HUES64 (cell line): ENCODE data around the gene BNIP2. TPM values are rescaled to one million over a fixed set of nuclear protein-coding genes. Genes with fewer than 3 reads are reported as not detected.
A peak's percentile ranks its signal among the peaks of the same experiment; 100 is the strongest.

Experiments used
- H3K27ac ChIP-seq: 2 replicates; pipeline ENCODE4 v1.7.0; 2013; ENCODE audit warnings: low read depth, low read length, inconsistent platforms
- H3K27me3 ChIP-seq: 2 replicates; pipeline ENCODE4 v1.6.1; 2013; ENCODE audit warnings: mild to moderate bottlenecking, low read length; ENCODE audit not compliant: insufficient read depth
- H3K36me3 ChIP-seq: 2 replicates; pipeline ENCODE4 v1.6.1; 2013; ENCODE audit warnings: mild to moderate bottlenecking, low read length; ENCODE audit not compliant: insufficient read depth
- H3K4me1 ChIP-seq: 2 replicates; pipeline ENCODE4 v1.6.1; 2013; ENCODE audit warnings: mild to moderate bottlenecking, low read length, moderate library complexity; ENCODE audit not compliant: insufficient read depth
- H3K4me3 ChIP-seq: 2 replicates; pipeline ENCODE4 v1.5.1; 2013; ENCODE audit warnings: mild to moderate bottlenecking, low read length, moderate library complexity
- H3K9ac ChIP-seq: 2 replicates; pipeline ENCODE4 v1.6.1; 2013; ENCODE audit warnings: mild to moderate bottlenecking, low read depth, low read length
- H3K9me3 ChIP-seq: 2 replicates; pipeline ENCODE4 v1.6.1; 2013; ENCODE audit warnings: low read depth, low read length; ENCODE audit not compliant: insufficient read depth
- WGBS: fragments of 150-250, 120-280 bp; methylation state at CpG from one replicate; pipeline ENCODE4 v1.1.7; 2013; ENCODE audit warnings: missing lambda C conversion rate; 5-methylcytosine and 5-hydroxymethylcytosine counted together
- polyA plus RNA-seq, 2 experiments: library from polyadenylated mRNA; stranded (reverse); fragments of 50-300 nt; gene quantifications; one replicate each; pipeline ENCODE4 v1.2.3, GENCODE V29; 2013

The BNIP2 gene, protein sequence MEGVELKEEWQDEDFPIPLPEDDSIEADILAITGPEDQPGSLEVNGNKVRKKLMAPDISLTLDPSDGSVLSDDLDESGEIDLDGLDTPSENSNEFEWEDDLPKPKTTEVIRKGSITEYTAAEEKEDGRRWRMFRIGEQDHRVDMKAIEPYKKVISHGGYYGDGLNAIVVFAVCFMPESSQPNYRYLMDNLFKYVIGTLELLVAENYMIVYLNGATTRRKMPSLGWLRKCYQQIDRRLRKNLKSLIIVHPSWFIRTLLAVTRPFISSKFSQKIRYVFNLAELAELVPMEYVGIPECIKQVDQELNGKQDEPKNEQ
- polyA plus RNA-seq (2013, experiment 1 of 2), result 26.3 TPM
- 28.3 TPM for polyA plus RNA-seq (2013, experiment 2 of 2)

DNA sequence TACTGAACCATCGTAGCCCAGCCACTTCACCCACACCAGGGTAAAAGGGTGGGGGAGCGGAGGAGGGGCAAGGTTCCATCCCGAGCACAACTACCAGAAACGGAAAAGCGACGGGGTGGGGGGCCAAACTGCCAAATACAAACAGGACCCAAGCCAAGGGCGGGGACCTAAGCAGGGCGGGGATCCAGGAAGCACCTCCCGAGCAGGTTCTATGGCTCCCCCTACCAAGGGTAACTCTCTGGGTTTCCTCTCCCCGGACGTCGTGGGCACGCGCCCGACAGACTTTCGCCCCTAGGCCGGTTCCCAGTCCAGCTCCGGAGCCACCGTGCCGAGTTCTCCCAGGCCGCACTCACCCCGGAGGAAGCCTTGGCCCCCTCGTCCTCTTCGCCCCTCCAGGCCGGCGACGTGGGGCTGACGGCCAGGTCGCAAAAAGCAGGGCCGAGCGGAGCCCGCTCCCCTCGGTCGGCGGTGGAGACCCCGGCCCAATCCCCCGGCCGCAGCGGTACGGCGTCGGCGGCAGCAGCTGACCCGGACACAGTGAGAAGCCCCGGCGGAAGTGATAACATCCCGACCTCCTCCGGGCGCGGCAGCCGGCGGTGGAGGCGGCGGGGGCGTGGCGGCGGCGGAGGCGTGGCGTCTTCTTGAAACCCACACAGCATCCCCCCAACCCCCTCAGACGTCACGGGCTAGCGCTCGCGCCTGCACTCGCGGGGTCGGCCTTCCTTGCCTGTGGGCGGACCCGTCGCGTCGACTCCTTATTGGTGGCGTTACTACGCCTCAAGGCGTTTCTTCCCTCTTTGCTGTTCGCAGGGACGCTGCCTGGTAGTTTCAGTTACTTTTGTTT lies at the start of gene BNIP2:
TSS of gene BNIP2 (minus strand) at position 539 of the 844 bp plus-strand sequence. CDS start 6,863 bp downstream, outside the sequence.
- Histone ChIP-seq H3K27me3 (peaks cover 11% of the 10 kb centered on the region), H3K9me3 (no peaks in the 10 kb centered on the region), H3K36me3 (peaks cover 16% of the 10 kb centered on the region), H3K4me3 (peak within 1 kb of the TSS; percentile 100), H3K4me1 (peaks cover 10% of the 10 kb centered on the region; the same call in 1 of the 2 replicates), H3K27ac (peak within 1 kb of the TSS; percentile 99), H3K9ac (peak within 1 kb of the TSS; percentile 95)
- under 1% methylated on average over 76 of the region's 78 CpGs for WGBS

DNA sequence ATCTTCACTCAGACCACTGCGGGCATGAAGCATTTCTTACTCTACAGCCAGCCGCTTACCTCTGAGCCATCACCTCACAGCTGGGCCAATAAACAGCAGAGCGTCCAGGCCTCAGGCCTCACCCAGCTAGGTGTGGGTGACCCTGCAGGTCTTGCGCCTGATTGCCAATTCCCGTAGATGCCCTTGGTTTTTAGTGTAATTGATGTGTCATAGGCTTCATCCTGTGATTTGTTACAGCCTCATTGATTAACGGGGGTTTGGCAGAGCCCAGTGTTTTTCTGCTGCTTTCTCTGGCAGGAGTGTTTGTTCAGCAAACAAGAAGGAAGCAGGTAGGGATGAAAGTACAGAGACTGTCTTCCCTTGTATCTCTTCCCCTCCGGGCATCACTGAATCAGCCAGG lies 49.6 kb upstream of the BNIP2 start:
- Histone ChIP-seq H3K9me3 (0 out of 2 replicates have a peak, but pooled peaks cover 3% of the 10 kb centered on the region), H3K36me3 (no peaks in the 10 kb centered on the region), H3K4me1 (no peaks in the 10 kb centered on the region), H3K27ac (no peak overlapping the region), H3K4me3 (no peak overlapping the region), H3K9ac (no peak overlapping the region), H3K27me3 (no peaks in the 10 kb centered on the region)
- WGBS, result 90% methylated on average over 7 of the region's 7 CpGs

GRCh38 chr15:59736181-59736580 lies 47.1 kb upstream of the BNIP2 start:
- no peaks in the 10 kb centered on the region for H3K27me3 ChIP-seq
- no peaks in the 10 kb centered on the region for H3K4me1 ChIP-seq
- 92% methylated on average over 7 of the region's 7 CpGs for WGBS
- no peak overlapping the region for H3K4me3 ChIP-seq
- H3K27ac ChIP-seq, result no peak overlapping the region
- no peak overlapping the region for H3K9ac ChIP-seq
- no peaks in the 10 kb centered on the region for H3K36me3 ChIP-seq
- H3K9me3 ChIP-seq, result no peaks in the 10 kb centered on the region

DNA sequence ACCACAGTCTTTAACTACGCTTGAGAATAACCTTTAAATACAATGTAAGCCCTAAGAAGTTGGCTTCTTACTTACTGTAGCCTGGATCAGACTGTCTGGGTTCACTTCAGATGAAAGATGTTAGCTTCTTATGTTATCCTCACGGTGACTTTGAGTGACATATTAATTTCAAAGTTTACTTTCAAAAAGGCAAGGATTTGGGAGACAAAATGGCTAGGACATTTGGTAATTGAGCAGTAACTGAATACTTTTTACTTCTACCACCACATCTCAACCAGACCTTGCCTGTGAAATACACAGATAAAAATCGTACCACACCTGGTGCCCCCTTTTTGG lies 36.0 kb upstream of the BNIP2 start:
- 44% methylated on average over 3 of the region's 3 CpGs for WGBS
- no peak overlapping the region for H3K4me3 ChIP-seq
- no peaks in the 10 kb centered on the region for H3K9me3 ChIP-seq
- no peak overlapping the region for H3K9ac ChIP-seq
- no peaks in the 10 kb centered on the region for H3K4me1 ChIP-seq
- no peaks in the 10 kb centered on the region for H3K36me3 ChIP-seq
- no peak overlapping the region for H3K27ac ChIP-seq
- H3K27me3 ChIP-seq, result no peaks in the 10 kb centered on the region

GRCh38 chr15:59723687-59724346 lies 34.7 kb upstream of the BNIP2 start:
- Histone ChIP-seq H3K9ac (no peak overlapping the region), H3K4me1 (no peaks in the 10 kb centered on the region), H3K27ac (no peak overlapping the region), H3K36me3 (no peaks in the 10 kb centered on the region), H3K27me3 (no peaks in the 10 kb centered on the region), H3K9me3 (no peaks in the 10 kb centered on the region), H3K4me3 (no peak overlapping the region)
- WGBS, result 89% methylated on average over 7 of the region's 7 CpGs

GRCh38 chr15:59722476-59722875 lies 33.4 kb upstream of the BNIP2 start:
- no peaks in the 10 kb centered on the region for H3K36me3 ChIP-seq
- H3K27ac ChIP-seq, result no peak overlapping the region
- no peaks in the 10 kb centered on the region for H3K27me3 ChIP-seq
- no peaks in the 10 kb centered on the region for H3K4me1 ChIP-seq
- no peak overlapping the region for H3K4me3 ChIP-seq
- H3K9ac ChIP-seq, result no peak overlapping the region
- no peaks in the 10 kb centered on the region for H3K9me3 ChIP-seq
- WGBS, result 87% methylated on average over 7 of the region's 7 CpGs

- Histone ChIP-seq H3K36me3 (no peaks in the 10 kb centered on the region), H3K4me3 (no peak overlapping the region), H3K4me1 (no peaks in the 10 kb centered on the region), H3K9ac (no peak overlapping the region), H3K9me3 (no peaks in the 10 kb centered on the region), H3K27me3 (no peaks in the 10 kb centered on the region), H3K27ac (no peak overlapping the region)
- WGBS, result 90% methylated on average over 7 of the region's 7 CpGs
Observed at GRCh38 chr15:59722037-59722436, 32.9 kb upstream of the BNIP2 start.

GRCh38 chr15:59721411-59721810 lies 32.3 kb upstream of the BNIP2 start:
- Histone ChIP-seq H3K4me3 (no peak overlapping the region), H3K27me3 (no peaks in the 10 kb centered on the region), H3K4me1 (no peaks in the 10 kb centered on the region), H3K9me3 (no peaks in the 10 kb centered on the region), H3K36me3 (no peaks in the 10 kb centered on the region), H3K9ac (no peak overlapping the region), H3K27ac (no peak overlapping the region)
- 92% methylated on average over 2 of the region's 2 CpGs for WGBS

DNA sequence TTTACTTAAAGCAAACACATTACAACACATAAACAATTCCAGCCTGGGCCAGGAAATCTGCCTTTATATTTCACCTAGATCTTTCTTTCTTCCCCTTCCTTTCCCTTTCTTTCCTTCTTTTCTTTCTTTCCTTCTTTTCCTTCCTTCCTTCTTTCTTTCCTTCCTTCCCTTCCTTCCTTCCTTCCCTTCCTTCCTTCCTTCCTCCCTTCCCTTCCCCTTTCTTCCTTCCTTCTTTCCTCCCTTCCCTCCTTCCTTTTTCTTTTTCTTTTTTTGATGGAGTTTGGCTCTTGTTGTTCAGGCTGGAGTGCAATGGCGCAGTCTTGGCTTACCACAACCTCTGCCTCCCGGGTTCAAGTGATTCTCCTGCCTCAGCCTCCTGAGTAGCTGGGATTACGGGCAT lies 24.1 kb upstream of the BNIP2 start:
- Histone ChIP-seq H3K9me3 (no peaks in the 10 kb centered on the region), H3K27me3 (no peaks in the 10 kb centered on the region), H3K4me1 (no peaks in the 10 kb centered on the region), H3K36me3 (no peaks in the 10 kb centered on the region), H3K27ac (no peak overlapping the region), H3K9ac (no peak overlapping the region), H3K4me3 (no peak overlapping the region)
- 88% methylated on average over 3 of the region's 3 CpGs for WGBS

GRCh38 chr15:59711451-59712243 lies 22.5 kb upstream of the BNIP2 start:
- Histone ChIP-seq H3K4me1 (no peaks in the 10 kb centered on the region), H3K27ac (no peak overlapping the region), H3K36me3 (no peaks in the 10 kb centered on the region), H3K9me3 (0 out of 2 replicates have a peak, but pooled peaks cover 3% of the 10 kb centered on the region), H3K4me3 (no peak overlapping the region), H3K27me3 (no peaks in the 10 kb centered on the region), H3K9ac (no peak overlapping the region)
- WGBS, result 84% methylated on average over 4 of the region's 4 CpGs
